Bronchial epithelial cell (primary cell): Measurements from ENCODE around the gene ACADSB. TPM values are rescaled to one million over a fixed set of nuclear protein-coding genes. Genes with fewer than 3 reads are reported as not detected.

Experiments
- DNase-seq: peaks from one replicate; pipeline ENCODE4 v3.0.0-alpha.2; 2010; ENCODE audit warnings: low read depth
- FAIRE-seq: peaks from 2 replicates; lab custom pipeline; 2011; peaks lifted over from hg19 to GRCh38; lab: Jason Lieb, UNC
- H3K27me3 ChIP-seq: 2 replicates; pipeline ENCODE4 v1.5.1; 2011; ENCODE audit warnings: low read length; ENCODE audit not compliant: control insufficient read depth, insufficient read depth
- H3K36me3 ChIP-seq: 2 replicates; pipeline ENCODE4 v1.5.1; 2011; ENCODE audit warnings: low read length; ENCODE audit not compliant: control insufficient read depth, insufficient read depth
- H3K4me3 ChIP-seq: 2 replicates; pipeline ENCODE4 v1.5.1; 2011; ENCODE audit warnings: mild to moderate bottlenecking, low read depth, low read length, control low read depth
- total RNA-seq: library from RNA; depleted of rRNA; stranded (reverse); fragments of >200 nt; gene quantifications from 2 replicates; pipeline ENCODE4 v1.2.1, GENCODE V29; 2014
- TF ChIP-seq, protein P1 (sequence below): IDR thresholded peaks from 2 replicates; pipeline ENCODE4 v1.5.1; 2011; ENCODE audit warnings: mild to moderate bottlenecking, moderate library complexity, low read length, control low read depth, inconsistent platforms; ENCODE audit not compliant: insufficient read depth, severe bottlenecking

The ACADSB gene
- 3.4 and 5.4 TPM in 2 replicates for total RNA-seq

DNA sequence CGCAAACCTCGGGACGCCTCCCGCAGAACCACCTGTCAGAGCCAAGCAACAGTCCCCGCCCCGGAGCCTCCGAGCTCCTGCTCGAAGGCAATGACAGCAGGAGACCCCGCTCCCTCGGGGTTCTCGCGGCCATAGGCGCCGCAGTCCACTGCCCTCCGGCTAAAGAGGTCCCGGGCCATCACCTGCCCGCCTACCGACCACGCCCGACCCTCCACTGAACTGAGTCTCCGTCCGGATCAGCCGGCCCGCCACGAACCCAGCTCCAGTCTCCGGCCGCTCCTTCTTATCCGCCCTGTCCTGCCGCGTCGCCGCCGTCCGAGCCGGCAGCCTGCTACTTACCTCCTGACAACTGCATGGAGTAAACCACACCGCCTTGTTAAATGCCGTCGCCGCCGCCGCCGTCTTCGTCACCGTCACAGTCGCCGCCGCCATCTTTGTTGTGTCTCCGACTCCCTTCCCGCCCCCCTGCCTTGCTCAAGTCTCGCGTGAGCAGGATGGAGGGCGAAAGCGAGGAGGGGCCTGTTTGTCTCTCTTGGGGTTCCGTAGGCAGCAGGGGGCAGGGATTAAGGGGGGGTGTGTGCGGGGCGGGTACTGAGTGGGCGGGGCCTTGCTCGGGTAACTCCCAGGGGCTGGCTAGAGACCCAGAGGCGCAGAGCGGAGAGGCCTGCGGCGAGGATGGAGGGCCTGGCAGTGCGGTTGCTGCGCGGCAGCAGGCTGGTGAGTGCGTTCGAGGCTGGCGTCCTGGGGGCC, at the start of gene ACADSB, which contains the start of gene IKZF5:
Gene ACADSB (plus strand): TSS at position 652 of the 750 bp plus-strand sequence. CDS start 24 bp downstream, at position 676.
Gene IKZF5 (minus strand): TSS at position 441 of the 750 bp plus-strand sequence. CDS start 10,170 bp downstream, outside the sequence.
- Histone ChIP-seq H3K4me3 (peak within 1 kb of the TSS; percentile 80), H3K36me3 (no peaks in the 10 kb centered on the region), H3K27me3 (no peaks in the 10 kb centered on the region)
- FAIRE-seq (no peak), DNase-seq (peak; percentile 89)
- TF ChIP-seq, protein P1, sequence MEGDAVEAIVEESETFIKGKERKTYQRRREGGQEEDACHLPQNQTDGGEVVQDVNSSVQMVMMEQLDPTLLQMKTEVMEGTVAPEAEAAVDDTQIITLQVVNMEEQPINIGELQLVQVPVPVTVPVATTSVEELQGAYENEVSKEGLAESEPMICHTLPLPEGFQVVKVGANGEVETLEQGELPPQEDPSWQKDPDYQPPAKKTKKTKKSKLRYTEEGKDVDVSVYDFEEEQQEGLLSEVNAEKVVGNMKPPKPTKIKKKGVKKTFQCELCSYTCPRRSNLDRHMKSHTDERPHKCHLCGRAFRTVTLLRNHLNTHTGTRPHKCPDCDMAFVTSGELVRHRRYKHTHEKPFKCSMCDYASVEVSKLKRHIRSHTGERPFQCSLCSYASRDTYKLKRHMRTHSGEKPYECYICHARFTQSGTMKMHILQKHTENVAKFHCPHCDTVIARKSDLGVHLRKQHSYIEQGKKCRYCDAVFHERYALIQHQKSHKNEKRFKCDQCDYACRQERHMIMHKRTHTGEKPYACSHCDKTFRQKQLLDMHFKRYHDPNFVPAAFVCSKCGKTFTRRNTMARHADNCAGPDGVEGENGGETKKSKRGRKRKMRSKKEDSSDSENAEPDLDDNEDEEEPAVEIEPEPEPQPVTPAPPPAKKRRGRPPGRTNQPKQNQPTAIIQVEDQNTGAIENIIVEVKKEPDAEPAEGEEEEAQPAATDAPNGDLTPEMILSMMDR, result no peak

DNA sequence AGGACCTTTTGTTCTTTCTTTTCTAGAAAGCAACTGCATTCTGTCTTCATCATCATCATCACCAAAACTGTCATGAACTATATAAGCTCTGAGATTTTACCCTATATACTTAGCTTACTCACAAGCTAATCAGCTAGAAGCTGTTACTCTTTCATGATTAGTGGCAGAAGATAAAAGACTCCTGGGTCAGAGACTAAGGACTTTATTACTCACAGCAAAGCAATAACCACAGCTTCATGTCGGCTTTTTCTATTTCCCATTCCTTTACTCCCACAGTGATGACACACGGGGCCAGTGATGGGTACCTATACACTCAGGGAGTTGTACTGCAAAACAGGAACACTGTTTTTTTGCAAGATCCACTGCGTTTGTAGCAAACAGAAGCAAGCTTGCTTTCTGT, 46.4 kb upstream of the ACADSB start:
- no peak for DNase-seq
- TF ChIP-seq, protein P1, result no peak
- no peak for FAIRE-seq
- H3K36me3 ChIP-seq, result no peaks in the 10 kb centered on the region
- no peaks in the 10 kb centered on the region for H3K27me3 ChIP-seq
- H3K4me3 ChIP-seq, result no peak overlapping the region

- DNase-seq (no peak), FAIRE-seq (no peak)
- TF ChIP-seq, protein P1, result no peak
- H3K4me3 ChIP-seq, result no peak overlapping the region
- no peaks in the 10 kb centered on the region for H3K27me3 ChIP-seq
- no peaks in the 10 kb centered on the region for H3K36me3 ChIP-seq
Observed at GRCh38 chr10:122966879-122967278, 41.9 kb upstream of the ACADSB start.

- TF ChIP-seq, protein P1, result no peak
- no peaks in the 10 kb centered on the region for H3K27me3 ChIP-seq
- H3K4me3 ChIP-seq, result no peak overlapping the region
- no peak for FAIRE-seq
- no peaks in the 10 kb centered on the region for H3K36me3 ChIP-seq
- DNase-seq, result no peak
Observed at GRCh38 chr10:122968698-122969097, 40.1 kb upstream of the ACADSB start.

- Histone ChIP-seq H3K4me3 (no peak overlapping the region), H3K27me3 (no peaks in the 10 kb centered on the region), H3K36me3 (no peaks in the 10 kb centered on the region)
- no peak for FAIRE-seq
- TF ChIP-seq, protein P1, result no peak
- DNase-seq, result no peak
Observed at GRCh38 chr10:122974023-122974422, 34.8 kb upstream of the ACADSB start.

DNA sequence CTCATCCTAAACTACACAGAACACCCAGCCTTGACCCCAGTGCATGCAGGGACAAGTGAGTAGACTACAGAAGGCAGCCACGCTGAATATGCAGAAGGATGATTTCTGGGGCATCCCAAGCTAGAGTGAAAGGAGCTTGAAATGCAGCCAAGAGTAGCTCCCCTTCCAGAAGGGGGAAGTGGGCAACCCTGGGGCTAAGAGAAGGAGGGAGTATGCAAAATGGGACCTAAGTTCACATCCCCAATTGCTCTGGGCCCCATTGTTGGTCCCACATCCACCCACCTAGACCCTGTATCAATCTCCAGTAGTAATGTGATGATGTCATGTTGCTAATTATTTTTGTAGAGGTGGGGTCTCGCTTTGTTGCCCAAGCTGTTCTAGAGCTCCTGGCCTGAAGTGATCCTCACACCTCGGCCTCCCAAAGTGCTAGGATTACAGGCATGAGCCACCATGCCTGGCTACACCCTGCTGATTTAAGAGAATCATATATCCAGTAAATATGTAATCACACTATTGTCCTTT, 34.2 kb upstream of the ACADSB start:
- Histone ChIP-seq H3K4me3 (no peak overlapping the region), H3K36me3 (no peaks in the 10 kb centered on the region), H3K27me3 (no peaks in the 10 kb centered on the region)
- DNase-seq (no peak), FAIRE-seq (no peak)
- TF ChIP-seq, protein P1, result no peak
